Activated naive CD8-positive, alpha-beta T cell treated with anti-CD3 and anti-CD28 coated beads, Interleukin-2, amount 10 ng/mL, durations not matched to agents 7 days and 5 days (primary cell): ENCODE results near the gene SLC37A1. TPM values are rescaled to one million over a fixed set of nuclear protein-coding genes. Genes with fewer than 3 reads are reported as not detected.
"Not testable (repeated sequence)": the region's sequence is repeated elsewhere in the genome, so short reads cannot be mapped to it uniquely, and the experiment has no call there.

Source experiments
- ATAC-seq: fragments of 150-1000 bp; cut with Tn5 transposase; one replicate; pipeline ENCODE4 v1.10.0; 2021; ENCODE audit warnings: low read depth, moderate library complexity
- POLR2A ChIA-PET: fragments of 350-600 bp; sonication (Branson Sonifier 250); formaldehyde crosslinking; loops from one replicate; lab custom pipeline; 2021; ENCODE audit warnings: antibody characterized with exemption; lab: Charles Lee
- DNase-seq: peaks from one replicate; pipeline ENCODE4 v3.0.0; 2021
- H3K27ac Mint-ChIP-seq: one replicate; pipeline ENCODE4 v1.8.0; 2022; ENCODE audit warnings: mild to moderate bottlenecking, mixed read lengths
- H3K27me3 Mint-ChIP-seq: one replicate; pipeline ENCODE4 v1.8.0; 2022; ENCODE audit warnings: mild to moderate bottlenecking, moderate library complexity, mixed read lengths
- H3K36me3 Mint-ChIP-seq: one replicate; pipeline ENCODE4 v1.8.0; 2021; ENCODE audit warnings: mild to moderate bottlenecking, mixed read lengths
- H3K4me1 Mint-ChIP-seq: one replicate; pipeline ENCODE4 v1.8.0; 2021; ENCODE audit warnings: mixed read lengths
- H3K4me3 Mint-ChIP-seq: one replicate; pipeline ENCODE4 v1.8.0; 2022; ENCODE audit warnings: mild to moderate bottlenecking, moderate library complexity, mixed read lengths
- H3K9me3 Mint-ChIP-seq: one replicate; pipeline ENCODE4 v1.8.0; 2021; ENCODE audit warnings: mixed read lengths
- total RNA-seq, 2 experiments: library from RNA; stranded (reverse); gene quantifications; one replicate each; pipeline ENCODE4 v1.2.3, GENCODE V29; 2021

SLC37A1 gene
- 10 to 100 TPM; 24.7 to 25.4 TPM for total RNA-seq

GRCh38 chr21:42513151-42513984 is at the start of gene SLC37A1:
Gene SLC37A1, plus strand, starts transcription at chr21:42513852. Its CDS starts 4,603 bp downstream, at chr21:42518455.
- no peaks in the 10 kb centered on the region for H3K9me3 Mint-ChIP-seq
- POLR2A ChIA-PET, result interaction anchor here (0.7 to 3.5 kb wide), 11 partner anchors 8 to 618 kb away, joined by 3 to 32 read pairs (median 5); partner anchors contain the start of gene RSPH1
- ATAC-seq (peak; percentile 83), DNase-seq (peak; percentile 76)
- H3K4me3 Mint-ChIP-seq, result peak within 1 kb of the TSS; percentile 87
- H3K36me3 Mint-ChIP-seq, result peaks cover 19% of the 10 kb centered on the region
- H3K4me1 Mint-ChIP-seq, result peaks cover 29% of the 10 kb centered on the region
- H3K27ac Mint-ChIP-seq, result peak within 1 kb of the TSS; percentile 88
- peaks cover 2% of the 10 kb centered on the region for H3K27me3 Mint-ChIP-seq

- Mint-ChIP-seq H3K9me3 (no peaks in the 10 kb centered on the region), H3K4me1 (peaks cover 70% of the 10 kb centered on the region), H3K27me3 (peaks cover 2% of the 10 kb centered on the region), H3K4me3 (peak overlapping the region; percentile 62), H3K27ac (peak overlapping the region; percentile 93), H3K36me3 (peaks cover 3% of the 10 kb centered on the region)
- ATAC-seq, result peak; percentile 83
- POLR2A ChIA-PET, result interaction anchor here (0.7 kb wide), 1 partner anchor 11 kb away, joined by 3 read pairs; no protein-coding TSS in a partner anchor
- peak; percentile 66 for DNase-seq
Measured at GRCh38 chr21:42463861-42464515, 49.7 kb upstream of the SLC37A1 start.

- Mint-ChIP-seq H3K4me3 (peak overlapping the region; percentile 11), H3K27ac (peak overlapping the region; percentile 68), H3K27me3 (peaks cover 2% of the 10 kb centered on the region), H3K36me3 (peaks cover 3% of the 10 kb centered on the region), H3K4me1 (peaks cover 67% of the 10 kb centered on the region), H3K9me3 (no peaks in the 10 kb centered on the region)
- DNase-seq (no peak), ATAC-seq (no peak)
- POLR2A ChIA-PET, result no interaction called here
Measured at GRCh38 chr21:42465008-42465802, 48.4 kb upstream of the SLC37A1 start.

GRCh38 chr21:42465803-42466127 is 47.9 kb upstream of the SLC37A1 start:
- Mint-ChIP-seq H3K36me3 (peaks cover 3% of the 10 kb centered on the region), H3K9me3 (no peaks in the 10 kb centered on the region), H3K27ac (peak overlapping the region; percentile 68), H3K4me3 (no peak overlapping the region), H3K4me1 (peaks cover 61% of the 10 kb centered on the region), H3K27me3 (peaks cover 2% of the 10 kb centered on the region)
- ATAC-seq, result no peak
- POLR2A ChIA-PET, result no interaction called here
- DNase-seq, result no peak

GRCh38 chr21:42466700-42467099 is 47.0 kb upstream of the SLC37A1 start:
- POLR2A ChIA-PET, result interaction anchor here (1.0 to 1.2 kb wide), 4 partner anchors 10 to 70 kb away, joined by 5 to 8 read pairs (median 6); partner anchors contain the start of gene SLC37A1
- peaks cover 3% of the 10 kb centered on the region for H3K27me3 Mint-ChIP-seq
- H3K4me1 Mint-ChIP-seq, result peaks cover 52% of the 10 kb centered on the region
- ATAC-seq (no peak), DNase-seq (no peak)
- peaks cover 3% of the 10 kb centered on the region for H3K36me3 Mint-ChIP-seq
- H3K27ac Mint-ChIP-seq, result no peak overlapping the region
- no peak overlapping the region for H3K4me3 Mint-ChIP-seq
- H3K9me3 Mint-ChIP-seq, result no peaks in the 10 kb centered on the region

- ATAC-seq (no peak), DNase-seq (no peak)
Measured at GRCh38 chr21:42467140-42467983, 46.3 kb upstream of the SLC37A1 start.

GRCh38 chr21:42468491-42469131 is 45.0 kb upstream of the SLC37A1 start:
- no peak overlapping the region for H3K27ac Mint-ChIP-seq
- no peaks in the 10 kb centered on the region for H3K9me3 Mint-ChIP-seq
- no peak for DNase-seq
- peaks cover 37% of the 10 kb centered on the region for H3K4me1 Mint-ChIP-seq
- no peaks in the 10 kb centered on the region for H3K36me3 Mint-ChIP-seq
- H3K4me3 Mint-ChIP-seq, result no peak overlapping the region
- ATAC-seq, result no peak
- POLR2A ChIA-PET, result no interaction called here
- H3K27me3 Mint-ChIP-seq, result peaks cover 3% of the 10 kb centered on the region

More at GRCh38 chr21:42467140-42467983, 46.3 kb upstream of the SLC37A1 start:
- Mint-ChIP-seq H3K9me3 (no peaks in the 10 kb centered on the region), H3K4me1 (peaks cover 47% of the 10 kb centered on the region), H3K4me3 (no peak overlapping the region), H3K36me3 (peaks cover 3% of the 10 kb centered on the region), H3K27me3 (peaks cover 3% of the 10 kb centered on the region), H3K27ac (no peak overlapping the region)
- POLR2A ChIA-PET, result interaction anchor here (1.0 to 1.2 kb wide), 4 partner anchors 10 to 70 kb away, joined by 5 to 8 read pairs (median 6); partner anchors contain the start of gene SLC37A1

- Mint-ChIP-seq H3K36me3 (no peaks in the 10 kb centered on the region), H3K4me1 (peaks cover 31% of the 10 kb centered on the region), H3K4me3 (no peak overlapping the region), H3K27ac (no peak overlapping the region), H3K27me3 (peaks cover 3% of the 10 kb centered on the region), H3K9me3 (no peaks in the 10 kb centered on the region)
- no peak for DNase-seq
- ATAC-seq, result no peak
- POLR2A ChIA-PET, result no interaction called here
Measured at GRCh38 chr21:42469272-42469671, 44.4 kb upstream of the SLC37A1 start.

GRCh38 chr21:42469726-42470125 is 43.9 kb upstream of the SLC37A1 start:
- H3K36me3 Mint-ChIP-seq, ATAC-seq, DNase-seq, H3K4me3 Mint-ChIP-seq, POLR2A ChIA-PET, H3K9me3 Mint-ChIP-seq, H3K27ac Mint-ChIP-seq, H3K27me3 Mint-ChIP-seq: not testable (repeated sequence)
- H3K4me1 Mint-ChIP-seq, result peaks cover 30% of the 10 kb centered on the region

GRCh38 chr21:42471206-42471605 is 42.4 kb upstream of the SLC37A1 start:
- DNase-seq (no peak), ATAC-seq (no peak)
- POLR2A ChIA-PET, result no interaction called here
- Mint-ChIP-seq H3K4me1 (peaks cover 18% of the 10 kb centered on the region), H3K27me3 (peaks cover 4% of the 10 kb centered on the region), H3K9me3 (no peaks in the 10 kb centered on the region), H3K27ac (no peak overlapping the region), H3K36me3 (no peaks in the 10 kb centered on the region), H3K4me3 (no peak overlapping the region)

GRCh38 chr21:42471716-42472330 is 41.8 kb upstream of the SLC37A1 start:
- DNase-seq, result no peak
- peaks cover 15% of the 10 kb centered on the region for H3K4me1 Mint-ChIP-seq
- no peak overlapping the region for H3K4me3 Mint-ChIP-seq
- H3K27ac Mint-ChIP-seq, result no peak overlapping the region
- H3K9me3 Mint-ChIP-seq, result no peaks in the 10 kb centered on the region
- H3K27me3 Mint-ChIP-seq, result peaks cover 4% of the 10 kb centered on the region
- POLR2A ChIA-PET, result no interaction called here
- H3K36me3 Mint-ChIP-seq, result no peaks in the 10 kb centered on the region
- ATAC-seq, result no peak

GRCh38 chr21:42472521-42472920 is 41.1 kb upstream of the SLC37A1 start:
- Mint-ChIP-seq H3K4me3 (no peak overlapping the region), H3K36me3 (no peaks in the 10 kb centered on the region), H3K9me3 (no peaks in the 10 kb centered on the region), H3K27ac (no peak overlapping the region), H3K4me1 (peaks cover 9% of the 10 kb centered on the region), H3K27me3 (peaks cover 3% of the 10 kb centered on the region)
- POLR2A ChIA-PET, result no interaction called here
- DNase-seq (no peak), ATAC-seq (no peak)
